Measurements from ENCODE around the gene COLEC12. TPM values are rescaled to one million over a fixed set of nuclear protein-coding genes. Genes with fewer than 3 reads are reported as not detected.
A peak's percentile ranks its signal among the peaks of the same experiment; 100 is the strongest.

The COLEC12 gene
- polyA plus RNA-seq, 3 donors = 0.21 to 0.47 (median 0.35) TPM

DNA sequence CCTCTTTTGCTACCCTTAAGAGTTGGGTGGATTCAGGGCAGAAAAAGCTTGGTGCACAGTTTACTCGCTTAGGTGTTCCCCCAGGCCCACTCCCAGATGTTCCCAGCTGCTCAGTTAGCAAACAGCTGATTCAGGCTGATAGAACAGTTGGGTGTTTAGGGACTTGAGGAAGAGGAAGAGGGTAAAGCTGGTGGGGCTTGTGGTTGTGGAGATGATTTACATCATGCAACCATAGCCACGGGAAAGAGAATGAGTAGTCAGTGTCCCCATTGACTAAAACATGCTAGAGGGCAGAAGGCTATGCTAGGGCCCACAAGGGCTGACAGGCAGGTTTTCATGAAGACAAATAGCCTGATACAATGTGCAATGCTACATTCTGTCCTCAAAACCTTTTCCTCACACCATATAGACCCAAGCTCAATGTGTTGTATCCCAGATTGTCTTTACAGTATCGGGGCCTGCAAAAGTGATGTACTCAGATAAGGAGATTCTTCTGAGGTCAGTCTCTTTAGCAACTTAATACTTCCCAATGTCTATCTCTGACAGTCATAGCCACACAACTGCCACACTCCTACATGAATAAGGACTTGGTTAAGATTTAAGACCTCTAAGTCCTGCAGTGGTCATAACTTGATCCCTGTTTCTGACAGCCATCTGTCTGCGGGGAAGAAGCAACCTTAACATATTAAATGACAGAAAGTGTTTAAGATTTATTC, 15.6 kb downstream of the COLEC12 start:
- H3K27me3 Mint-ChIP-seq (ENCODE audit: low read depth in 3 of 3) = peaks cover 4 to 9% (median 9%) of the 10 kb centered on the region in 3 donors
- WGBS (ENCODE audit: insufficient coverage) = 0% methylated on average over 2 of the region's 4 CpGs
- H3K4me1 Mint-ChIP-seq = peaks cover 35% of the 10 kb centered on the region
- no peak overlapping the region for H3K27ac ChIP-seq (ENCODE audit: low read depth in 1 of 2, low read length in 2 of 2)
- H2AFZ ChIP-seq (ENCODE audit: insufficient read depth, low read depth, low read length, poor library complexity, severe bottlenecking) = no peak overlapping the region
- no peak overlapping the region for H3K4me2 ChIP-seq (replicated peaks; ENCODE audit: extremely low read depth, low read length, poor library complexity, severe bottlenecking)
- TF ChIP-seq, protein P1, sequence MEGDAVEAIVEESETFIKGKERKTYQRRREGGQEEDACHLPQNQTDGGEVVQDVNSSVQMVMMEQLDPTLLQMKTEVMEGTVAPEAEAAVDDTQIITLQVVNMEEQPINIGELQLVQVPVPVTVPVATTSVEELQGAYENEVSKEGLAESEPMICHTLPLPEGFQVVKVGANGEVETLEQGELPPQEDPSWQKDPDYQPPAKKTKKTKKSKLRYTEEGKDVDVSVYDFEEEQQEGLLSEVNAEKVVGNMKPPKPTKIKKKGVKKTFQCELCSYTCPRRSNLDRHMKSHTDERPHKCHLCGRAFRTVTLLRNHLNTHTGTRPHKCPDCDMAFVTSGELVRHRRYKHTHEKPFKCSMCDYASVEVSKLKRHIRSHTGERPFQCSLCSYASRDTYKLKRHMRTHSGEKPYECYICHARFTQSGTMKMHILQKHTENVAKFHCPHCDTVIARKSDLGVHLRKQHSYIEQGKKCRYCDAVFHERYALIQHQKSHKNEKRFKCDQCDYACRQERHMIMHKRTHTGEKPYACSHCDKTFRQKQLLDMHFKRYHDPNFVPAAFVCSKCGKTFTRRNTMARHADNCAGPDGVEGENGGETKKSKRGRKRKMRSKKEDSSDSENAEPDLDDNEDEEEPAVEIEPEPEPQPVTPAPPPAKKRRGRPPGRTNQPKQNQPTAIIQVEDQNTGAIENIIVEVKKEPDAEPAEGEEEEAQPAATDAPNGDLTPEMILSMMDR (IDR thresholded peaks at IDR 0.05) = no peak
- no peaks in the 10 kb centered on the region for H3K79me2 ChIP-seq (ENCODE audit: insufficient read depth, low read length)
- H3K36me3 Mint-ChIP-seq = peaks cover 0 to 4% of the 10 kb centered on the region in 2 donors
- peak overlapping the region in 1 of 2 donors; percentile 43 for H3K4me3 Mint-ChIP-seq
- H3K27me3 ChIP-seq (ENCODE audit: control insufficient read depth in 2 of 2, insufficient read depth in 2 of 2, low read length in 2 of 2) = no peaks in the 10 kb centered on the region
- peaks cover 0 to 4% (median 0%) of the 10 kb centered on the region in 7 donors for H3K9me3 Mint-ChIP-seq
- peak in 2 of 3 donors; percentile 49 to 60 for DNase-seq
- H4K20me1 ChIP-seq (ENCODE audit: insufficient read depth, low read length) = no peaks in the 10 kb centered on the region
- intact Hi-C loops (cut with micrococcal nuclease) = no loop called here
- no peak overlapping the region for H3K4me3 ChIP-seq (replicated peaks in 1 of 3; ENCODE audit: low read depth in 2 of 3, low read length in 3 of 3)
- H3K36me3 ChIP-seq (replicated peaks in 1 of 2; ENCODE audit: control insufficient read depth in 1 of 2, insufficient read depth in 2 of 2, low read length in 2 of 2) = no peaks in the 10 kb centered on the region
- peak overlapping the region in 4 of 7 donors; percentile 11 to 77 (median 38) for H3K27ac Mint-ChIP-seq
- H3K9ac ChIP-seq (ENCODE audit: insufficient read depth, low read length, poor library complexity, severe bottlenecking) = no peak overlapping the region
- no peaks in the 10 kb centered on the region for H3K9me3 ChIP-seq (replicated peaks in 1 of 2; ENCODE audit: control insufficient read depth in 1 of 2, insufficient read depth in 1 of 2, low read length in 2 of 2)
- peaks cover 20 to 27% of the 10 kb centered on the region in 2 donors for H3K4me1 ChIP-seq (ENCODE audit: control insufficient read depth in 1 of 2, insufficient read depth in 2 of 2, low read length in 2 of 2)

DNA sequence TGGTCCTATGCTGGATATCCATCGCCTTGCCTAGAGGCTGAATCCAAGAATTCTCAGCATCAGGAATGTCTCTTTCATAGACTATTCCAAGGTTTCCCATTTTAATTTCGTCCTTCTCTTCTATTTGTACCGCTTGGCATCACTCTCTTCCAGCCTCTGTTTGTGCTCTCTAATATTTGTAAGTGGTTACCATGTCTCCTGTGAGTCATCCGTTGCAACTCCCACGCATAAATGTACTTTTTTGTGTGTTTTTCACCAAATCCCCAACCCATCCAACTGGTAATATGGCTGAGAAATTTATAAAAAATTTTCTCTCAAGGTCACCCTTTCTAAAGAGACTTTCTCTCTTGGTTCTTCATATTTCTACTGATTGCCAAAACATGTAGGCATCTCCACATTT, 21.8 kb downstream of the COLEC12 start:
- Histone ChIP-seq H3K4me1 (ENCODE audit: control insufficient read depth in 1 of 2, insufficient read depth in 2 of 2, low read length in 2 of 2) (no peaks in the 10 kb centered on the region), H3K9me3 (replicated peaks in 1 of 2; ENCODE audit: control insufficient read depth in 1 of 2, insufficient read depth in 1 of 2, low read length in 2 of 2) (no peaks in the 10 kb centered on the region), H3K4me2 (replicated peaks; ENCODE audit: extremely low read depth, low read length, poor library complexity, severe bottlenecking) (no peak overlapping the region), H3K79me2 (ENCODE audit: insufficient read depth, low read length) (no peaks in the 10 kb centered on the region), H3K4me3 (replicated peaks in 1 of 3; ENCODE audit: low read depth in 2 of 3, low read length in 3 of 3) (no peak overlapping the region), H3K27me3 (ENCODE audit: control insufficient read depth in 2 of 2, insufficient read depth in 2 of 2, low read length in 2 of 2) (no peaks in the 10 kb centered on the region), H4K20me1 (ENCODE audit: insufficient read depth, low read length) (no peaks in the 10 kb centered on the region), H3K36me3 (replicated peaks in 1 of 2; ENCODE audit: control insufficient read depth in 1 of 2, insufficient read depth in 2 of 2, low read length in 2 of 2) (no peaks in the 10 kb centered on the region), H3K27ac (ENCODE audit: low read depth in 1 of 2, low read length in 2 of 2) (no peak overlapping the region), H2AFZ (ENCODE audit: insufficient read depth, low read depth, low read length, poor library complexity, severe bottlenecking) (no peak overlapping the region), H3K9ac (ENCODE audit: insufficient read depth, low read length, poor library complexity, severe bottlenecking) (no peak overlapping the region)
- WGBS (ENCODE audit: insufficient coverage) = 83% methylated on average over 1 of the region's 5 CpGs
- Mint-ChIP-seq H3K27ac (no peak overlapping the region), H3K9me3 (peaks cover 0 to 1% (median 0%) of the 10 kb centered on the region in 7 donors), H3K27me3 (ENCODE audit: low read depth in 3 of 3) (peaks cover 6 to 8% (median 6%) of the 10 kb centered on the region in 3 donors), H3K4me1 (peaks cover 10% of the 10 kb centered on the region), H3K4me3 (no peak overlapping the region), H3K36me3 (no peaks in the 10 kb centered on the region)
- no peak for DNase-seq
- intact Hi-C loops (cut with micrococcal nuclease) = no loop called here
- TF ChIP-seq, protein P1 (IDR thresholded peaks at IDR 0.05) = no peak

Data from CD14-positive monocyte (primary cell).